Measurements from ENCODE around the gene DOCK2.

DNA sequence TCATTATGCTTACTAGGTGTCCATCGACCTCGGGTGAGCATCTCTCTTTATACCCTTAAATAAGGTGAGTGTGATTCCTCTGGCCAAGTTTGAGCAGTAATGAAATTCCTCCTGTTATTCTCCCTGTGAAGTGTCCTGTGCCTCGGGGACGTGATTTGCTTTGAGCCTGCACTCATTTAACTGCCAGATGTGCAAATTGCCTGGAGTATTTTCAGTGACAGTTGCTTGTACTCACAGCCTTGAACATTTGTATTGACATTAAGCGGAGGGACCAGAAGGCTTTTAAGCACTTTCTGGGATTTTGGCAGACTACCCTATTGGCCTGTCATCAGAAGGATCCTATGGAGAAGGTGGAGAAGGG lies 126.9 kb downstream of the DOCK2 start:
- TF ChIP-seq CTCF (conservative IDR thresholded peaks at IDR 0.05; ENCODE audit: low read depth, low read length) (no peak), EZH2phosphoT487 (IDR thresholded peaks at IDR 0.05; ENCODE audit: borderline replicate concordance, low read length) (no peak), EZH2 (IDR thresholded peaks at IDR 0.05; ENCODE audit: low read length, unreplicated experiment) (no peak)

Data from PC-3 (cell line).